ENCODE data around the gene SLC30A1. TPM values are rescaled to one million over a fixed set of nuclear protein-coding genes. Genes with fewer than 3 reads are reported as not detected.

SLC30A1 gene
- total and polyA plus RNA-seq, 2 of the 8 experiments (the other 6 are each of a cell fraction or from before 2014, with no cell fraction given) = 4.5 to 14.0 TPM

DNA sequence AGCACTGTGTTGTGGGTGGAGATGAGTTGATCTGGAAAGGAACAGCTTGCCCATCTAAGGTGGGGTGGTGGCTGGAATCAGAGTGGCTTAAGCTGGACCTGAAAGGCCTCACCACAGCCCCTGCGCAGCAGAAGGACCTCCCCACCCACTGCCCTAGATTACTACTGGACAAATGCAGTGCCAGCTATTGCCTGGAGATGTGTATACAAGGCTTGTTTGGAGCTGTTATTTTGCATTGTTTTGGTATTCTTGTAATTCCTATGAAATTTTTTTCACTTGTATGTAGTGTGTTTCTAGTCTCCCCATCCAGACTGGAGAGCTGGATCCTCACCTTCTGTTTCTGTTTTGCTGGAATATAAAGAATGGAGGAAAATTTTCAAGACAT, 1.3 kb upstream of the SLC30A1 start:
- CTCF ChIA-PET (ENCODE audit: partially characterized antibody) = interaction anchor here (0.8 to 4.3 kb wide), 11 partner anchors 8 to 285 kb away, joined by 3 to 20 read pairs (median 4); no protein-coding TSS in a partner anchor
- no peak overlapping the region for H3K14ac ChIP-seq (ENCODE audit: insufficient read length)
- H3K18ac ChIP-seq (ENCODE audit: extremely low read depth, low read length) = no peak overlapping the region
- peaks cover 0 to 9% (median under 1%) of the 10 kb centered on the region in 4 experiments; a peak in 1 of 8 replicates for H3K36me3 ChIP-seq (ENCODE audit: control insufficient read depth in 2 of 4, insufficient read depth in 4 of 4, low read length in 3 of 4)
- H4K20me1 ChIP-seq (replicated peaks in 1 of 2; ENCODE audit: control insufficient read depth in 1 of 2, insufficient read depth in 2 of 2, low read length in 2 of 2) = no peaks in the 10 kb centered on the region
- H3K27me3 ChIP-seq (replicated peaks in 1 of 4; ENCODE audit: control insufficient read depth in 3 of 4, extremely low read depth in 1 of 4, insufficient read depth in 3 of 4, low read length in 3 of 4) = no peaks in the 10 kb centered on the region
- H2BK15ac ChIP-seq (ENCODE audit: low read length) = no peak overlapping the region
- H4K91ac ChIP-seq (replicated peaks; ENCODE audit: insufficient read length, low read length) = no peak overlapping the region
- no peak overlapping the region for H4K5ac ChIP-seq (ENCODE audit: insufficient read length, low read depth, low read length)
- POLR2A ChIA-PET (ENCODE audit: partially characterized antibody) = interaction anchor here (1.3 to 2.1 kb wide), 2 partner anchors 10 to 22 kb away, joined by 3 to 5 read pairs; no protein-coding TSS in a partner anchor
- no peak overlapping the region for H3K9ac ChIP-seq (replicated peaks in 1 of 4; ENCODE audit: extremely low read depth in 1 of 4, low read depth in 3 of 4, low read length in 3 of 4)
- peaks cover 0 to 13% (median 9%) of the 10 kb centered on the region in 4 experiments; a peak in 6 of 7 replicates for H3K4me1 ChIP-seq (replicated peaks in 1 of 4; ENCODE audit: control insufficient read depth in 3 of 4, insufficient read depth in 4 of 4, low read length in 3 of 4)
- no peak overlapping the region for H2BK12ac ChIP-seq (ENCODE audit: low read depth, low read length)
- H2BK20ac ChIP-seq (ENCODE audit: low read length) = no peak overlapping the region
- DNase-seq (ENCODE audit: low read depth in 1 of 2, low spot score in 2 of 2) (no peak), FAIRE-seq (no peak)
- no peak for TF ChIP-seq EGR1 (IDR thresholded peaks at IDR 0.05; ENCODE audit: borderline replicate concordance, low read depth, low read length)
- TF ChIP-seq EP300 (IDR thresholded peaks at IDR 0.05; ENCODE audit: borderline replicate concordance in 1 of 2, low read depth in 2 of 2, low read length in 2 of 2) = no peak
- no peak for TF ChIP-seq NANOG (IDR thresholded peaks at IDR 0.05; ENCODE audit: insufficient read depth, low read depth, low read length, poor library complexity, severe bottlenecking)
- TF ChIP-seq BACH1 (IDR thresholded peaks at IDR 0.05; ENCODE audit: low read length) = no peak
- TF ChIP-seq, protein P1, sequence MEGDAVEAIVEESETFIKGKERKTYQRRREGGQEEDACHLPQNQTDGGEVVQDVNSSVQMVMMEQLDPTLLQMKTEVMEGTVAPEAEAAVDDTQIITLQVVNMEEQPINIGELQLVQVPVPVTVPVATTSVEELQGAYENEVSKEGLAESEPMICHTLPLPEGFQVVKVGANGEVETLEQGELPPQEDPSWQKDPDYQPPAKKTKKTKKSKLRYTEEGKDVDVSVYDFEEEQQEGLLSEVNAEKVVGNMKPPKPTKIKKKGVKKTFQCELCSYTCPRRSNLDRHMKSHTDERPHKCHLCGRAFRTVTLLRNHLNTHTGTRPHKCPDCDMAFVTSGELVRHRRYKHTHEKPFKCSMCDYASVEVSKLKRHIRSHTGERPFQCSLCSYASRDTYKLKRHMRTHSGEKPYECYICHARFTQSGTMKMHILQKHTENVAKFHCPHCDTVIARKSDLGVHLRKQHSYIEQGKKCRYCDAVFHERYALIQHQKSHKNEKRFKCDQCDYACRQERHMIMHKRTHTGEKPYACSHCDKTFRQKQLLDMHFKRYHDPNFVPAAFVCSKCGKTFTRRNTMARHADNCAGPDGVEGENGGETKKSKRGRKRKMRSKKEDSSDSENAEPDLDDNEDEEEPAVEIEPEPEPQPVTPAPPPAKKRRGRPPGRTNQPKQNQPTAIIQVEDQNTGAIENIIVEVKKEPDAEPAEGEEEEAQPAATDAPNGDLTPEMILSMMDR (IDR thresholded peaks at IDR 0.05; ENCODE audit: control extremely low read depth in 1 of 3, insufficient read depth in 1 of 3, low read depth in 1 of 3, low read length in 3 of 3) = no peak
- no peak for TF ChIP-seq PHF8 (conservative IDR thresholded peaks at IDR 0.05; ENCODE audit: low read depth, low read length)
- TF ChIP-seq NRF1 (IDR thresholded peaks at IDR 0.05; ENCODE audit: low read depth, low read length) = no peak
- TF ChIP-seq SIX5 (IDR thresholded peaks at IDR 0.05; ENCODE audit: low read depth, low read length) = no peak
- TF ChIP-seq POLR2A (IDR thresholded peaks at IDR 0.05; ENCODE audit: control extremely low read depth in 1 of 2, low read depth in 2 of 2, low read length in 2 of 2) = no peak
- no peak for TF ChIP-seq TCF12 (IDR thresholded peaks at IDR 0.05; ENCODE audit: low read depth, low read length)
- TF ChIP-seq SUZ12 (IDR thresholded peaks at IDR 0.05; ENCODE audit: low read length) = no peak
- H3K23me2 ChIP-seq (ENCODE audit: low read depth, low read length) = peaks cover 6% of the 10 kb centered on the region
- H4K8ac ChIP-seq (ENCODE audit: extremely low read depth, insufficient read depth, low read length) = no peak overlapping the region
- no peaks in the 10 kb centered on the region for H3K79me1 ChIP-seq (ENCODE audit: low read depth, low read length)
- peaks cover 6 to 29% of the 10 kb centered on the region in 2 experiments; a peak in 3 of 4 replicates for H3K79me2 ChIP-seq (ENCODE audit: control insufficient read depth in 1 of 2, insufficient read depth in 2 of 2, low read length in 2 of 2)
- H3K56ac ChIP-seq (replicated peaks; ENCODE audit: insufficient read length, low read depth, low read length) = no peak overlapping the region
- no peaks in the 10 kb centered on the region for H3K9me3 ChIP-seq (ENCODE audit: insufficient read depth in 2 of 2, low read depth in 1 of 2, low read length in 1 of 2)
- peak overlapping the region in 1 of 4 experiments; percentile 92; a peak in 2 of 8 replicates for H3K4me3 ChIP-seq (ENCODE audit: extremely low read depth in 1 of 4, insufficient read depth in 2 of 4, low read depth in 3 of 4, low read length in 4 of 4)
- peak overlapping the region; percentile 88 to 95; a peak in 3 of 4 replicates for H3K4me2 ChIP-seq (ENCODE audit: insufficient read depth in 1 of 2, low read depth in 2 of 2, low read length in 2 of 2)
- no peak overlapping the region for H3K23ac ChIP-seq (ENCODE audit: insufficient read length)
- H2AFZ ChIP-seq (ENCODE audit: low read length) = no peak overlapping the region
- no peak overlapping the region for H2BK5ac ChIP-seq (ENCODE audit: low read depth, low read length)
- 86% methylated on average over 1 of the region's 1 CpG; no CpG with 5 or more reads in 1 of the 2 experiments for WGBS, 2 experiments (ENCODE audit: extremely low coverage in 1 of 2, insufficient coverage in 1 of 2, insufficient read length in 1 of 2, insufficient replicate concordance in 2 of 2, low coverage in 1 of 2, low lambda C conversion rate in 2 of 2, missing lambda C conversion rate in 1 of 2)
- no peak overlapping the region for H2AK5ac ChIP-seq (ENCODE audit: low read depth, low read length)
- H2BK120ac ChIP-seq (replicated peaks; ENCODE audit: low read depth, low read length) = no peak overlapping the region
- H3K27ac ChIP-seq (ENCODE audit: low read depth, low read length) = no peak overlapping the region
- H3K4ac ChIP-seq (replicated peaks; ENCODE audit: insufficient read length, low read depth, low read length) = no peak overlapping the region
